Chondrocyte (in vitro differentiated cells): Measurements from ENCODE around the gene IGSF1. TPM values are rescaled to one million over a fixed set of nuclear protein-coding genes. Genes with fewer than 3 reads are reported as not detected.

ENCODE experiments used
- DNase-seq: peaks from one replicate; pipeline ENCODE4 v3.0.0; 2021; ENCODE audit warnings: mixed read lengths, low spot score
- H3K27ac Mint-ChIP-seq: one replicate; pipeline ENCODE4 v1.8.0; 2021; ENCODE audit warnings: mild to moderate bottlenecking, moderate library complexity, mixed read lengths; ENCODE audit not compliant: unreplicated experiment
- H3K27me3 Mint-ChIP-seq: 2 replicates; pipeline ENCODE4 v1.8.0; 2021; ENCODE audit warnings: low read depth, mixed read lengths
- H3K36me3 Mint-ChIP-seq: 2 replicates; pipeline ENCODE4 v1.8.0; 2021; ENCODE audit warnings: low read depth, mixed read lengths
- H3K4me1 Mint-ChIP-seq: 2 replicates; pipeline ENCODE4 v1.8.0; 2021; ENCODE audit warnings: low read depth, mild to moderate bottlenecking, mixed read lengths
- H3K4me3 Mint-ChIP-seq: one replicate; pipeline ENCODE4 v1.8.0; 2021; ENCODE audit warnings: mild to moderate bottlenecking, moderate library complexity, mixed read lengths; ENCODE audit not compliant: unreplicated experiment
- H3K9me3 Mint-ChIP-seq: 2 replicates; pipeline ENCODE4 v1.8.0; 2021; ENCODE audit warnings: low read depth, mixed read lengths
- CTCF ChIP-seq: fragments of 200-600 bp; sonication (generic); IDR thresholded peaks from 2 replicates; pipeline ENCODE4 v1.5.0; 2021; ENCODE audit warnings: antibody characterized with exemption, mild to moderate bottlenecking, moderate library complexity
- total RNA-seq: library from RNA; stranded (reverse); gene quantifications from 3 replicates; pipeline ENCODE4 v1.2.1, GENCODE V29; 2021

IGSF1 gene
- total RNA-seq, 1 donor from 2014 or later, result 3.5 TPM

- H3K9me3 Mint-ChIP-seq, result no peaks in the 10 kb centered on the region
- H3K4me3 Mint-ChIP-seq, result peak overlapping the region; percentile 70
- H3K27ac Mint-ChIP-seq, result no peak overlapping the region
- DNase-seq, result no peak
- H3K4me1 Mint-ChIP-seq, result peaks cover 10% of the 10 kb centered on the region
- no peaks in the 10 kb centered on the region for H3K27me3 Mint-ChIP-seq
- H3K36me3 Mint-ChIP-seq, result no peaks in the 10 kb centered on the region
- no peak for TF ChIP-seq CTCF
These were observed 918 bp downstream of the IGSF1 start for GRCh38 chrX:131288188-131288587.

- Mint-ChIP-seq H3K27ac (no peak overlapping the region), H3K4me1 (peaks cover 10% of the 10 kb centered on the region), H3K4me3 (no peak overlapping the region), H3K9me3 (no peaks in the 10 kb centered on the region), H3K27me3 (no peaks in the 10 kb centered on the region), H3K36me3 (no peaks in the 10 kb centered on the region)
- no peak for TF ChIP-seq CTCF
- DNase-seq, result no peak
These were observed 1.4 kb downstream of the IGSF1 start for GRCh38 chrX:131287560-131288179.

GRCh38 chrX:131279617-131280016 lies 9.5 kb downstream of the IGSF1 start:
- DNase-seq, result no peak
- TF ChIP-seq CTCF, result no peak
- no peak overlapping the region for H3K27ac Mint-ChIP-seq

GRCh38 chrX:131279197-131279596 lies 9.9 kb downstream of the IGSF1 start:
- Mint-ChIP-seq H3K4me3 (no peak overlapping the region), H3K9me3 (no peaks in the 10 kb centered on the region), H3K36me3 (peaks cover 3% of the 10 kb centered on the region), H3K4me1 (no peaks in the 10 kb centered on the region), H3K27me3 (no peaks in the 10 kb centered on the region), H3K27ac (no peak overlapping the region)
- no peak for TF ChIP-seq CTCF
- DNase-seq, result no peak

More at GRCh38 chrX:131279617-131280016, 9.5 kb downstream of the IGSF1 start:
- Mint-ChIP-seq H3K27me3 (no peaks in the 10 kb centered on the region), H3K4me1 (no peaks in the 10 kb centered on the region), H3K9me3 (no peaks in the 10 kb centered on the region), H3K36me3 (peaks cover 3% of the 10 kb centered on the region), H3K4me3 (no peak overlapping the region)

GRCh38 chrX:131277543-131278136 lies 11.5 kb downstream of the IGSF1 start:
- peaks cover 11% of the 10 kb centered on the region for H3K36me3 Mint-ChIP-seq
- H3K4me3 Mint-ChIP-seq, result no peak overlapping the region
- no peaks in the 10 kb centered on the region for H3K9me3 Mint-ChIP-seq
- H3K27me3 Mint-ChIP-seq, result no peaks in the 10 kb centered on the region
- H3K27ac Mint-ChIP-seq, result no peak overlapping the region
- no peak for DNase-seq
- no peaks in the 10 kb centered on the region for H3K4me1 Mint-ChIP-seq
- no peak for TF ChIP-seq CTCF
